Activated CD8-positive, alpha-beta memory T cell treated with anti-CD3 and anti-CD28 coated beads, Interleukin-2, amount 50 U/mL, for 48 hours (primary cell): ENCODE data around the gene BCL6B.

Experiments
- DNase-seq: peaks from one replicate; pipeline ENCODE4 v3.0.0-alpha.2; 2020

BCL6B gene

GRCh38 chr17:7064261-7064660 lies 41.4 kb downstream of the BCL6B start:
- no peak for DNase-seq

- no peak for DNase-seq
Measured at GRCh38 chr17:7067198-7067597, 44.3 kb downstream of the BCL6B start.

GRCh38 chr17:7068268-7068667 lies 45.4 kb downstream of the BCL6B start:
- DNase-seq, result no peak

- no peak for DNase-seq
Measured at GRCh38 chr17:7070712-7071111, 47.9 kb downstream of the BCL6B start.

- no peak for DNase-seq
Measured at GRCh38 chr17:7072406-7072805, 49.6 kb downstream of the BCL6B start.

GRCh38 chr17:7074931-7075330 lies 52.1 kb downstream of the BCL6B start:
- no peak for DNase-seq

- no peak for DNase-seq
Measured at GRCh38 chr17:7077911-7078546, 55.2 kb downstream of the BCL6B start.

- DNase-seq, result no peak
Measured at GRCh38 chr17:7078711-7079110, 55.9 kb downstream of the BCL6B start.
